ENCODE data around the gene E2F4. TPM values are rescaled to one million over a fixed set of nuclear protein-coding genes. Genes with fewer than 3 reads are reported as not detected.

The E2F4 gene
- total RNA-seq, 1 experiment from 2014 or later: 109 TPM

Other genes with a start within 250 kb of the E2F4 start
- 0.29 TPM in 1 of 2 replicates, not detected in the other for gene CES3, start 230.9 kb upstream of the E2F4 start, total RNA-seq (2014; rRNA removed; shearing (Covaris generic))
- not detected in 2 replicates for gene CES4A, start 203.6 kb upstream of the E2F4 start, total RNA-seq (2014; rRNA removed; shearing (Covaris generic))
- gene CBFB, start 163.0 kb upstream of the E2F4 start, total RNA-seq (2014; rRNA removed; shearing (Covaris generic)): 94.9 and 115 TPM in 2 replicates
- 12.5 and 26.3 TPM in 2 replicates for gene PHAF1, start 82.2 kb upstream of the E2F4 start, total RNA-seq (2014; rRNA removed; shearing (Covaris generic))
- gene B3GNT9, start 41.2 kb upstream of the E2F4 start, total RNA-seq (2014; rRNA removed; shearing (Covaris generic)): 5.5 and 9.8 TPM in 2 replicates
- gene TRADD, start 32.2 kb upstream of the E2F4 start, total RNA-seq (2014; rRNA removed; shearing (Covaris generic)): 16.7 and 20.5 TPM in 2 replicates
- gene FBXL8, start 32.2 kb upstream of the E2F4 start, total RNA-seq (2014; rRNA removed; shearing (Covaris generic)): 3.8 and 6.2 TPM in 2 replicates
- 1.2 and 2.8 TPM in 2 replicates for gene HSF4, start 27.4 kb upstream of the E2F4 start, total RNA-seq (2014; rRNA removed; shearing (Covaris generic))
- gene NOL3, start 21.6 kb upstream of the E2F4 start, total RNA-seq (2014; rRNA removed; shearing (Covaris generic)): 9.5 and 14.7 TPM in 2 replicates
- 4.6 and 7.0 TPM in 2 replicates for gene MATCAP1, start 8.2 kb upstream of the E2F4 start, total RNA-seq (2014; rRNA removed; shearing (Covaris generic))
- gene EXOC3L1, start 2.0 kb upstream of the E2F4 start, total RNA-seq (2014; rRNA removed; shearing (Covaris generic)): 0.63 and 0.74 TPM in 2 replicates
- gene ELMO3, start 7.0 kb downstream of the E2F4 start, total RNA-seq (2014; rRNA removed; shearing (Covaris generic)): 0.97 and 1.8 TPM in 2 replicates
- gene TMEM208, start 35.0 kb downstream of the E2F4 start, total RNA-seq (2014; rRNA removed; shearing (Covaris generic)): 30.0 and 54.8 TPM in 2 replicates
- 22.2 and 25.7 TPM in 2 replicates for gene FHOD1, start 55.3 kb downstream of the E2F4 start, total RNA-seq (2014; rRNA removed; shearing (Covaris generic))
- gene SLC9A5, start 56.8 kb downstream of the E2F4 start, total RNA-seq (2014; rRNA removed; shearing (Covaris generic)): 1.7 and 1.8 TPM in 2 replicates
- 31.7 and 45.0 TPM in 2 replicates for gene PLEKHG4, start 87.4 kb downstream of the E2F4 start, total RNA-seq (2014; rRNA removed; shearing (Covaris generic))
- 0.23 and 0.33 TPM in 2 replicates for gene KCTD19, start 134.6 kb downstream of the E2F4 start, total RNA-seq (2014; rRNA removed; shearing (Covaris generic))
- 0.36 TPM in 1 of 2 replicates, not detected in the other for gene LRRC36, start 134.7 kb downstream of the E2F4 start, total RNA-seq (2014; rRNA removed; shearing (Covaris generic))
- gene TPPP3, start 201.3 kb downstream of the E2F4 start, total RNA-seq (2014; rRNA removed; shearing (Covaris generic)): 0.71 TPM in 1 of 2 replicates, not detected in the other
- 1.9 and 3.0 TPM in 2 replicates for gene ZDHHC1, start 224.3 kb downstream of the E2F4 start, total RNA-seq (2014; rRNA removed; shearing (Covaris generic))
- not detected in 2 replicates for gene HSD11B2, start 239.0 kb downstream of the E2F4 start, total RNA-seq (2014; rRNA removed; shearing (Covaris generic))